ENCODE data around the gene ACTN3.

- no peak for TF ChIP-seq CTCF (IDR thresholded peaks at IDR 0.05)
- TF ChIP-seq POLR2A (IDR thresholded peaks at IDR 0.05) = no peak
- TF ChIP-seq EP300 (IDR thresholded peaks at IDR 0.05) = no peak
These were observed 34.6 kb downstream of the ACTN3 start for GRCh38 chr11:66581261-66581660.

All from tibial nerve (tissue), 4 donors.